ENCODE measurements around the gene TEX29. TPM values are rescaled to one million over a fixed set of nuclear protein-coding genes. Genes with fewer than 3 reads are reported as not detected.

The TEX29 gene
- polyA plus RNA-seq, 1 donor from 2014 or later, result not detected

- H3K9me2 ChIP-seq (ENCODE audit: insufficient read depth, low read length), result no peaks in the 10 kb centered on the region
- no peaks in the 10 kb centered on the region for H3K27me3 ChIP-seq (ENCODE audit: insufficient read depth, low read depth, low read length)
- H3K9me3 ChIP-seq (ENCODE audit: low read length), result no peaks in the 10 kb centered on the region
- H2AFZ ChIP-seq (ENCODE audit: low read depth, low read length), result no peak overlapping the region
- H3F3A ChIP-seq (ENCODE audit: insufficient read depth, low read length, poor library complexity, severe bottlenecking), result no peaks in the 10 kb centered on the region
- no peak overlapping the region for H3K9ac ChIP-seq (ENCODE audit: low read length)
- H3K4me2 ChIP-seq (ENCODE audit: low read length), result no peak overlapping the region
- H3K4me3 ChIP-seq (ENCODE audit: low read length), result no peak overlapping the region
- H4K20me1 ChIP-seq (ENCODE audit: insufficient read depth), result no peaks in the 10 kb centered on the region
- no peaks in the 10 kb centered on the region for H3K36me3 ChIP-seq (ENCODE audit: insufficient read depth, low read length)
- no peaks in the 10 kb centered on the region for H3K79me2 ChIP-seq (replicated peaks; ENCODE audit: insufficient read depth, low read length)
- TF ChIP-seq POLR2AphosphoS5 (IDR thresholded peaks at IDR 0.05), result no peak
- TF ChIP-seq, protein P1, sequence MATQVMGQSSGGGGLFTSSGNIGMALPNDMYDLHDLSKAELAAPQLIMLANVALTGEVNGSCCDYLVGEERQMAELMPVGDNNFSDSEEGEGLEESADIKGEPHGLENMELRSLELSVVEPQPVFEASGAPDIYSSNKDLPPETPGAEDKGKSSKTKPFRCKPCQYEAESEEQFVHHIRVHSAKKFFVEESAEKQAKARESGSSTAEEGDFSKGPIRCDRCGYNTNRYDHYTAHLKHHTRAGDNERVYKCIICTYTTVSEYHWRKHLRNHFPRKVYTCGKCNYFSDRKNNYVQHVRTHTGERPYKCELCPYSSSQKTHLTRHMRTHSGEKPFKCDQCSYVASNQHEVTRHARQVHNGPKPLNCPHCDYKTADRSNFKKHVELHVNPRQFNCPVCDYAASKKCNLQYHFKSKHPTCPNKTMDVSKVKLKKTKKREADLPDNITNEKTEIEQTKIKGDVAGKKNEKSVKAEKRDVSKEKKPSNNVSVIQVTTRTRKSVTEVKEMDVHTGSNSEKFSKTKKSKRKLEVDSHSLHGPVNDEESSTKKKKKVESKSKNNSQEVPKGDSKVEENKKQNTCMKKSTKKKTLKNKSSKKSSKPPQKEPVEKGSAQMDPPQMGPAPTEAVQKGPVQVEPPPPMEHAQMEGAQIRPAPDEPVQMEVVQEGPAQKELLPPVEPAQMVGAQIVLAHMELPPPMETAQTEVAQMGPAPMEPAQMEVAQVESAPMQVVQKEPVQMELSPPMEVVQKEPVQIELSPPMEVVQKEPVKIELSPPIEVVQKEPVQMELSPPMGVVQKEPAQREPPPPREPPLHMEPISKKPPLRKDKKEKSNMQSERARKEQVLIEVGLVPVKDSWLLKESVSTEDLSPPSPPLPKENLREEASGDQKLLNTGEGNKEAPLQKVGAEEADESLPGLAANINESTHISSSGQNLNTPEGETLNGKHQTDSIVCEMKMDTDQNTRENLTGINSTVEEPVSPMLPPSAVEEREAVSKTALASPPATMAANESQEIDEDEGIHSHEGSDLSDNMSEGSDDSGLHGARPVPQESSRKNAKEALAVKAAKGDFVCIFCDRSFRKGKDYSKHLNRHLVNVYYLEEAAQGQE (IDR thresholded peaks at IDR 0.05; ENCODE audit: borderline replicate concordance), result no peak
- no peak for TF ChIP-seq SMC3 (conservative IDR thresholded peaks at IDR 0.05; ENCODE audit: poor library complexity)
- no peak overlapping the region for H3K27ac ChIP-seq (ENCODE audit: low read length)
Measured at GRCh38 chr13:111363121-111363520, 42.7 kb downstream of the TEX29 start.

GRCh38 chr13:111363591-111363990, 43.1 kb downstream of the TEX29 start:
- Histone ChIP-seq H3K4me2 (ENCODE audit: low read length) (no peak overlapping the region), H3K27ac (ENCODE audit: low read length) (no peak overlapping the region), H3K9me3 (ENCODE audit: low read length) (no peaks in the 10 kb centered on the region), H3K36me3 (ENCODE audit: insufficient read depth, low read length) (no peaks in the 10 kb centered on the region), H2AFZ (ENCODE audit: low read depth, low read length) (no peak overlapping the region), H4K20me1 (ENCODE audit: insufficient read depth) (no peaks in the 10 kb centered on the region), H3K27me3 (ENCODE audit: insufficient read depth, low read depth, low read length) (no peaks in the 10 kb centered on the region), H3F3A (ENCODE audit: insufficient read depth, low read length, poor library complexity, severe bottlenecking) (no peaks in the 10 kb centered on the region), H3K9ac (ENCODE audit: low read length) (no peak overlapping the region), H3K79me2 (replicated peaks; ENCODE audit: insufficient read depth, low read length) (no peaks in the 10 kb centered on the region), H3K9me2 (ENCODE audit: insufficient read depth, low read length) (no peaks in the 10 kb centered on the region), H3K4me3 (ENCODE audit: low read length) (no peak overlapping the region)
- TF ChIP-seq TAF1 (IDR thresholded peaks at IDR 0.05; ENCODE audit: low read depth) (no peak), EP300 (conservative IDR thresholded peaks at IDR 0.05; ENCODE audit: poor library complexity, severe bottlenecking) (no peak)
- TF ChIP-seq, protein P1 (IDR thresholded peaks at IDR 0.05; ENCODE audit: borderline replicate concordance), result no peak

GRCh38 chr13:111365149-111366005, 44.9 kb downstream of the TEX29 start:
- H3K9me3 ChIP-seq (ENCODE audit: low read length), result no peaks in the 10 kb centered on the region
- no peaks in the 10 kb centered on the region for H3K36me3 ChIP-seq (ENCODE audit: insufficient read depth, low read length)
- H3F3A ChIP-seq (ENCODE audit: insufficient read depth, low read length, poor library complexity, severe bottlenecking), result no peaks in the 10 kb centered on the region
- H3K9ac ChIP-seq (ENCODE audit: low read length), result no peak overlapping the region
- no peaks in the 10 kb centered on the region for H3K79me2 ChIP-seq (replicated peaks; ENCODE audit: insufficient read depth, low read length)
- no peaks in the 10 kb centered on the region for H3K27me3 ChIP-seq (ENCODE audit: insufficient read depth, low read depth, low read length)
- H3K4me3 ChIP-seq (ENCODE audit: low read length), result no peak overlapping the region
- no peak for TF ChIP-seq RAD21 (conservative IDR thresholded peaks at IDR 0.05)
- TF ChIP-seq EZH2 (IDR thresholded peaks at IDR 0.05; ENCODE audit: borderline replicate concordance, insufficient read depth, low read length, poor library complexity, severe bottlenecking), result no peak
- no peak for TF ChIP-seq MXI1 (conservative IDR thresholded peaks at IDR 0.05; ENCODE audit: poor library complexity, severe bottlenecking)
- no peak for TF ChIP-seq POLR2AphosphoS5 (IDR thresholded peaks at IDR 0.05)
- no peak for TF ChIP-seq SMC3 (conservative IDR thresholded peaks at IDR 0.05; ENCODE audit: poor library complexity)
- no peak for TF ChIP-seq EP300 (conservative IDR thresholded peaks at IDR 0.05; ENCODE audit: poor library complexity, severe bottlenecking)
- H4K20me1 ChIP-seq (ENCODE audit: insufficient read depth), result no peaks in the 10 kb centered on the region
- no peak overlapping the region for H3K4me2 ChIP-seq (ENCODE audit: low read length)
- H3K27ac ChIP-seq (ENCODE audit: low read length), result no peak overlapping the region
- H3K9me2 ChIP-seq (ENCODE audit: insufficient read depth, low read length), result no peaks in the 10 kb centered on the region
- H2AFZ ChIP-seq (ENCODE audit: low read depth, low read length), result no peak overlapping the region
